ENCODE data around the gene SSBP3. TPM values are rescaled to one million over a fixed set of nuclear protein-coding genes. Genes with fewer than 3 reads are reported as not detected.
A peak's percentile ranks its signal among the peaks of the same experiment; 100 is the strongest.

Gene SSBP3
- total and polyA plus RNA-seq, 2 experiments from 2014 or later: 47.4 to 68.6 TPM

GRCh38 chr1:54275349-54275748 lies 130.8 kb downstream of the SSBP3 start:
- no peak for ATAC-seq
- no peak overlapping the region for H3K27ac Mint-ChIP-seq

GRCh38 chr1:54274881-54275280 lies 131.3 kb downstream of the SSBP3 start:
- no peak overlapping the region for H3K27ac ChIP-seq (ENCODE audit: low read depth)
- H3K27me3 ChIP-seq (ENCODE audit: insufficient read depth): no peaks in the 10 kb centered on the region
- H3K27ac Mint-ChIP-seq: no peak overlapping the region
- DNase-seq (ENCODE audit: low spot score): no peak
- H3K79me2 ChIP-seq (replicated peaks; ENCODE audit: insufficient read depth): peaks cover 74% of the 10 kb centered on the region
- H3K4me3 ChIP-seq: no peak overlapping the region
- no peaks in the 10 kb centered on the region; the same call in 1 of the 2 replicates for H3K36me3 ChIP-seq (ENCODE audit: insufficient read depth)
- H3K27me3 Mint-ChIP-seq (ENCODE audit: insufficient read depth, low read depth, poor library complexity): peaks cover 33% of the 10 kb centered on the region
- peaks cover 48% of the 10 kb centered on the region for H3K4me1 Mint-ChIP-seq
- H3K36me3 Mint-ChIP-seq (ENCODE audit: low read depth): peaks cover 15% of the 10 kb centered on the region
- no peaks in the 10 kb centered on the region for H3K9me2 ChIP-seq (ENCODE audit: insufficient read depth)
- no peak overlapping the region for H3K4me2 ChIP-seq
- no peak overlapping the region; the same call in 2 of the 3 replicates for H3K4me3 Mint-ChIP-seq
- H4K20me1 ChIP-seq (replicated peaks; ENCODE audit: insufficient read depth): peaks cover 26% of the 10 kb centered on the region
- H2AFZ ChIP-seq: no peak overlapping the region
- no peaks in the 10 kb centered on the region for H3K9me3 Mint-ChIP-seq
- ATAC-seq: no peak
- peaks cover 37% of the 10 kb centered on the region for H3K4me1 ChIP-seq (ENCODE audit: insufficient read depth)
- 0 out of 2 replicates have a peak, but pooled peaks cover 5% of the 10 kb centered on the region for H3F3A ChIP-seq (replicated peaks; ENCODE audit: low read depth)
- TF ChIP-seq STAT1 (IDR thresholded peaks at IDR 0.05; ENCODE audit: unreplicated experiment) (no peak), JUNB (IDR thresholded peaks at IDR 0.05; ENCODE audit: unreplicated experiment) (no peak), ZNF114 (CRISPR knock-in tag; IDR thresholded peaks at IDR 0.05) (no peak), POLR2AphosphoS5 (IDR thresholded peaks at IDR 0.05; ENCODE audit: low read depth) (no peak), REST (IDR thresholded peaks at IDR 0.05; ENCODE audit: unreplicated experiment) (no peak), ETS1 (IDR thresholded peaks at IDR 0.05) (no peak), EZH2 (IDR thresholded peaks at IDR 0.05; ENCODE audit: low read depth, unreplicated experiment) (no peak), CTCF (conservative IDR thresholded peaks at IDR 0.05; ENCODE audit: low read depth in 2 of 2) (no peak), ZNF331 (CRISPR knock-in tag; IDR thresholded peaks at IDR 0.05; ENCODE audit: low read depth) (no peak), CREB1 (CRISPR knock-in tag; IDR thresholded peaks at IDR 0.05; ENCODE audit: low read depth) (no peak)

More at GRCh38 chr1:54275349-54275748, 130.8 kb downstream of the SSBP3 start:
- TF ChIP-seq JUNB (IDR thresholded peaks at IDR 0.05; ENCODE audit: unreplicated experiment) (no peak), CTCF (conservative IDR thresholded peaks at IDR 0.05; ENCODE audit: low read depth in 2 of 2) (peak in 1 of 2 experiments; percentile 28; a peak in 1 of 4 replicates)
- H3K27me3 ChIP-seq (ENCODE audit: insufficient read depth): no peaks in the 10 kb centered on the region
- no peak overlapping the region for H3K4me3 Mint-ChIP-seq
- H3K79me2 ChIP-seq (replicated peaks; ENCODE audit: insufficient read depth): peaks cover 74% of the 10 kb centered on the region
- peaks cover 26% of the 10 kb centered on the region for H4K20me1 ChIP-seq (replicated peaks; ENCODE audit: insufficient read depth)
- 0 out of 2 replicates have a peak, but pooled peaks cover 5% of the 10 kb centered on the region for H3F3A ChIP-seq (replicated peaks; ENCODE audit: low read depth)
- no peak overlapping the region for H2AFZ ChIP-seq
- no peak for DNase-seq (ENCODE audit: low spot score)
- no peak overlapping the region for H3K4me2 ChIP-seq
- no peak overlapping the region for H3K27ac ChIP-seq (ENCODE audit: low read depth)
- H3K36me3 Mint-ChIP-seq (ENCODE audit: low read depth): peaks cover 19% of the 10 kb centered on the region
- H3K4me1 Mint-ChIP-seq: peaks cover 48% of the 10 kb centered on the region
- no peaks in the 10 kb centered on the region for H3K9me3 Mint-ChIP-seq
- H3K4me3 ChIP-seq: no peak overlapping the region
- H3K4me1 ChIP-seq (ENCODE audit: insufficient read depth): peaks cover 37% of the 10 kb centered on the region
- no peaks in the 10 kb centered on the region; the same call in 1 of the 2 replicates for H3K36me3 ChIP-seq (ENCODE audit: insufficient read depth)
- H3K27me3 Mint-ChIP-seq (ENCODE audit: insufficient read depth, low read depth, poor library complexity): peaks cover 32% of the 10 kb centered on the region
- no peaks in the 10 kb centered on the region for H3K9me2 ChIP-seq (ENCODE audit: insufficient read depth)
